GM12892 (cell line): ENCODE measurements around the gene SLC66A2.

Source experiments
- POLR2A ChIP-seq: IDR thresholded peaks from 2 replicates; pipeline ENCODE4 v1.6.1; 2011; ENCODE audit warnings: low read depth, low read length, control low read depth
- POLR2AphosphoS5 ChIP-seq: IDR thresholded peaks from 2 replicates; pipeline ENCODE4 v1.6.1; 2011; ENCODE audit warnings: low read depth, low read length, control low read depth
- TAF1 ChIP-seq: IDR thresholded peaks from 2 replicates; pipeline ENCODE4 v1.6.1; 2011; ENCODE audit warnings: low read depth, mild to moderate bottlenecking, control low read depth, low read length, borderline replicate concordance

GRCh38 chr18:79954791-79955190, 3.3 kb upstream of the SLC66A2 start:
- no peak for TF ChIP-seq POLR2A
- TF ChIP-seq TAF1 = no peak
- TF ChIP-seq POLR2AphosphoS5 = no peak
